SH-SY5Y (cell line): ENCODE measurements around the gene MID1.

Experiments
- GATA2 ChIP-seq: IDR thresholded peaks from 2 replicates; pipeline ENCODE4 v1.6.1; 2011; ENCODE audit warnings: mild to moderate bottlenecking, low read depth, low read length
- GATA3 ChIP-seq: IDR thresholded peaks from 2 replicates; pipeline ENCODE4 v1.6.1; 2011; ENCODE audit warnings: low read depth, mild to moderate bottlenecking, low read length, moderate library complexity

DNA sequence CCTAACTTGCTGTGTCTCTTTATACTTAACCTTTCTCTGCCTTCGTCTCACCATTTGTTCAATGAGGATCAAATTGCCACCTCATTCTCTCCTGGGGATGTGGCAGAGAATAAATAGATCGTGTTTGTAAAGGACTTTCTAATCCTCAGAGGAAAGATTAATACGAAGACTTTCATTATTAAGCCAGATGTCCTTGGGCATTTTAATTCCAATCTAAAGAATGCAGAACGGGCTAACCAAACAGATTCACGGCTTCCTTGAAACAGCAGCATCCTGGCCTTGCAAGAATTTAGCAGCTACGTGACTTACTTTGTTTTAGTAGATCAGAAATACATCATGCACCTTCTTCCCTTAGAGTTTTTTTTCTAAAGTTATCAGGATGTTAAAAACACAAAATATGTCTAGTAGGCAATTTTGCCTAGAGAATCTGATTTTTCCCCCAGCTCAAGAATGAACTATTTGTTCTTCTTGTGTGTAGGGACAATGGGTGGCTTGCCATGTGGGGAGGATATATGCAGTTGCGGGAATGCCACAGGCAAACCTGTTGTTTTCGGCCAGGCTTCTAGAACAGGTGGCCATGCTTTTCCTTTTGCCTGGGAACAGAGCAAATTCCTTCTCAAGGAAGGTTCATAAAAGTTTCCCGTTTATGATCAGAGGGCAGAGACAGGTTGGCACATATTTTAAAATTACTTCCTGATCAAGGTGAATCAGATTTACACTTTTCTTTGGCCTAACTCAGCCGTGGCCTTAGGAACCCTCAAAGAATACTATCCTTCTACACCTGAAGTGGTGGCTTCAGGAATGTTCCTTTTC lies 3.0 kb downstream of the MID1 start:
- TF ChIP-seq GATA2 (no peak), GATA3 (no peak)
